ENCODE data around the gene COPS8. TPM values are rescaled to one million over a fixed set of nuclear protein-coding genes. Genes with fewer than 3 reads are reported as not detected.

COPS8 gene
- total and polyA plus RNA-seq, 2 experiments from 2014 or later: 120 to 130 TPM

GRCh38 chr2:237121321-237121720, 35.6 kb downstream of the COPS8 start:
- H3K4me3 Mint-ChIP-seq: no peak overlapping the region
- Histone ChIP-seq H2AFZ (no peak overlapping the region), H3K36me3 (ENCODE audit: insufficient read depth) (no peaks in the 10 kb centered on the region), H3K4me3 (no peak overlapping the region), H3K4me2 (no peak overlapping the region), H3K79me2 (replicated peaks; ENCODE audit: insufficient read depth) (no peaks in the 10 kb centered on the region), H3K9me2 (ENCODE audit: insufficient read depth) (no peaks in the 10 kb centered on the region), H3K4me1 (ENCODE audit: insufficient read depth) (no peaks in the 10 kb centered on the region), H3K27me3 (ENCODE audit: insufficient read depth) (no peaks in the 10 kb centered on the region), H3F3A (replicated peaks; ENCODE audit: low read depth) (no peaks in the 10 kb centered on the region), H3K27ac (ENCODE audit: low read depth) (no peak overlapping the region), H4K20me1 (replicated peaks; ENCODE audit: insufficient read depth) (no peaks in the 10 kb centered on the region)
- peaks cover 5% of the 10 kb centered on the region; the same call in 2 of the 3 replicates for H3K36me3 Mint-ChIP-seq (ENCODE audit: low read depth)
- no peak overlapping the region for H3K27ac Mint-ChIP-seq
- TF ChIP-seq ETS1 (IDR thresholded peaks at IDR 0.05) (no peak), NANOG (IDR thresholded peaks at IDR 0.05; ENCODE audit: borderline replicate concordance) (no peak), CTCF (conservative IDR thresholded peaks at IDR 0.05; ENCODE audit: low read depth in 2 of 2) (no peak), POLR2AphosphoS5 (IDR thresholded peaks at IDR 0.05; ENCODE audit: low read depth) (no peak), CREB1 (CRISPR knock-in tag; IDR thresholded peaks at IDR 0.05; ENCODE audit: low read depth) (no peak), ZNF331 (CRISPR knock-in tag; IDR thresholded peaks at IDR 0.05; ENCODE audit: low read depth) (no peak), ZNF114 (CRISPR knock-in tag; IDR thresholded peaks at IDR 0.05) (no peak), JUNB (IDR thresholded peaks at IDR 0.05; ENCODE audit: unreplicated experiment) (no peak), REST (IDR thresholded peaks at IDR 0.05; ENCODE audit: unreplicated experiment) (no peak), STAT1 (IDR thresholded peaks at IDR 0.05; ENCODE audit: unreplicated experiment) (no peak), EZH2 (IDR thresholded peaks at IDR 0.05; ENCODE audit: low read depth, unreplicated experiment) (no peak), EZH2phosphoT487 (IDR thresholded peaks at IDR 0.05; ENCODE audit: unreplicated experiment) (no peak)
- TF ChIP-seq, protein P1, sequence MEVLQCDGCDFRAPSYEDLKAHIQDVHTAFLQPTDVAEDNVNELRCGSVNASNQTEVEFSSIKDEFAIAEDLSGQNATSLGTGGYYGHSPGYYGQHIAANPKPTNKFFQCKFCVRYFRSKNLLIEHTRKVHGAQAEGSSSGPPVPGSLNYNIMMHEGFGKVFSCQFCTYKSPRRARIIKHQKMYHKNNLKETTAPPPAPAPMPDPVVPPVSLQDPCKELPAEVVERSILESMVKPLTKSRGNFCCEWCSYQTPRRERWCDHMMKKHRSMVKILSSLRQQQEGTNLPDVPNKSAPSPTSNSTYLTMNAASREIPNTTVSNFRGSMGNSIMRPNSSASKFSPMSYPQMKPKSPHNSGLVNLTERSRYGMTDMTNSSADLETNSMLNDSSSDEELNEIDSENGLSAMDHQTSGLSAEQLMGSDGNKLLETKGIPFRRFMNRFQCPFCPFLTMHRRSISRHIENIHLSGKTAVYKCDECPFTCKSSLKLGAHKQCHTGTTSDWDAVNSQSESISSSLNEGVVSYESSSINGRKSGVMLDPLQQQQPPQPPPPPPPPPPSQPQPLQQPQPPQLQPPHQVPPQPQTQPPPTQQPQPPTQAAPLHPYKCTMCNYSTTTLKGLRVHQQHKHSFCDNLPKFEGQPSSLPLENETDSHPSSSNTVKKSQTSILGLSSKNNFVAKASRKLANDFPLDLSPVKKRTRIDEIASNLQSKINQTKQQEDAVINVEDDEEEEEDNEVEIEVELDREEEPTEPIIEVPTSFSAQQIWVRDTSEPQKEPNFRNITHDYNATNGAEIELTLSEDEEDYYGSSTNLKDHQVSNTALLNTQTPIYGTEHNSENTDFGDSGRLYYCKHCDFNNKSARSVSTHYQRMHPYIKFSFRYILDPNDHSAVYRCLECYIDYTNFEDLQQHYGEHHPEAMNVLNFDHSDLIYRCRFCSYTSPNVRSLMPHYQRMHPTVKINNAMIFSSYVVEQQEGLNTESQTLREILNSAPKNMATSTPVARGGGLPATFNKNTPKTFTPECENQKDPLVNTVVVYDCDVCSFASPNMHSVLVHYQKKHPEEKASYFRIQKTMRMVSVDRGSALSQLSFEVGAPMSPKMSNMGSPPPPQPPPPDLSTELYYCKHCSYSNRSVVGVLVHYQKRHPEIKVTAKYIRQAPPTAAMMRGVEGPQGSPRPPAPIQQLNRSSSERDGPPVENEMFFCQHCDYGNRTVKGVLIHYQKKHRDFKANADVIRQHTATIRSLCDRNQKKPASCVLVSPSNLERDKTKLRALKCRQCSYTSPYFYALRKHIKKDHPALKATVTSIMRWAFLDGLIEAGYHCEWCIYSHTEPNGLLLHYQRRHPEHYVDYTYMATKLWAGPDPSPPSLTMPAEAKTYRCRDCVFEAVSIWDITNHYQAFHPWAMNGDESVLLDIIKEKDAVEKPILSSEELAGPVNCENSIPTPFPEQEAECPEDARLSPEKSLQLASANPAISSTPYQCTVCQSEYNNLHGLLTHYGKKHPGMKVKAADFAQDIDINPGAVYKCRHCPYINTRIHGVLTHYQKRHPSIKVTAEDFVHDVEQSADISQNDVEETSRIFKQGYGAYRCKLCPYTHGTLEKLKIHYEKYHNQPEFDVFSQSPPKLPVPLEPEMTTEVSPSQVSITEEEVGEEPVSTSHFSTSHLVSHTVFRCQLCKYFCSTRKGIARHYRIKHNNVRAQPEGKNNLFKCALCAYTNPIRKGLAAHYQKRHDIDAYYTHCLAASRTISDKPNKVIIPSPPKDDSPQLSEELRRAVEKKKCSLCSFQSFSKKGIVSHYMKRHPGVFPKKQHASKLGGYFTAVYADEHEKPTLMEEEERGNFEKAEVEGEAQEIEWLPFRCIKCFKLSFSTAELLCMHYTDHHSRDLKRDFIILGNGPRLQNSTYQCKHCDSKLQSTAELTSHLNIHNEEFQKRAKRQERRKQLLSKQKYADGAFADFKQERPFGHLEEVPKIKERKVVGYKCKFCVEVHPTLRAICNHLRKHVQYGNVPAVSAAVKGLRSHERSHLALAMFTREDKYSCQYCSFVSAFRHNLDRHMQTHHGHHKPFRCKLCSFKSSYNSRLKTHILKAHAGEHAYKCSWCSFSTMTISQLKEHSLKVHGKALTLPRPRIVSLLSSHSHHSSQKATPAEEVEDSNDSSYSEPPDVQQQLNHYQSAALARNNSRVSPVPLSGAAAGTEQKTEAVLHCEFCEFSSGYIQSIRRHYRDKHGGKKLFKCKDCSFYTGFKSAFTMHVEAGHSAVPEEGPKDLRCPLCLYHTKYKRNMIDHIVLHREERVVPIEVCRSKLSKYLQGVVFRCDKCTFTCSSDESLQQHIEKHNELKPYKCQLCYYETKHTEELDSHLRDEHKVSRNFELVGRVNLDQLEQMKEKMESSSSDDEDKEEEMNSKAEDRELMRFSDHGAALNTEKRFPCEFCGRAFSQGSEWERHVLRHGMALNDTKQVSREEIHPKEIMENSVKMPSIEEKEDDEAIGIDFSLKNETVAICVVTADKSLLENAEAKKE (CRISPR knock-in tag; IDR thresholded peaks at IDR 0.05): no peak
- DNase-seq (ENCODE audit: low spot score) (no peak), ATAC-seq (no peak)
- H3K27me3 Mint-ChIP-seq (ENCODE audit: insufficient read depth, low read depth, poor library complexity): no peaks in the 10 kb centered on the region
- H3K9me3 Mint-ChIP-seq: peaks cover 14% of the 10 kb centered on the region; the same call in 2 of the 3 replicates
- H3K4me1 Mint-ChIP-seq: no peaks in the 10 kb centered on the region

Measured in GM23338 (cell line).